HCT116 (cell line): ENCODE measurements around the gene PRAMEF12. TPM values are rescaled to one million over a fixed set of nuclear protein-coding genes. Genes with fewer than 3 reads are reported as not detected.

ENCODE experiments used
- ATAC-seq: fragments of 200-7000 bp; cut with Tn5 transposase; 2 replicates; pipeline ENCODE4 v1.9.1; 2020; ENCODE audit warnings: mild to moderate bottlenecking, moderate library complexity
- BruUV-seq: library from RNA; stranded (reverse); fragments of 400-500 nt; replicated peaks from 2 replicates; lab custom pipeline; 2021; lab: Mats Ljungman, UMichigan
- CTCF ChIA-PET: fragments of 300-600 bp; sonication (Branson Sonifier 250); formaldehyde crosslinking; loops from one replicate; lab custom pipeline; 2021; ENCODE audit warnings: antibody characterized with exemption; lab: Charles Lee
- POLR2A ChIA-PET: fragments of 300-600, 350-600 bp; sonication (Branson Sonifier 250); formaldehyde crosslinking; loops from one replicate; lab custom pipeline; 2021; ENCODE audit warnings: antibody characterized with exemption; lab: Charles Lee
- RAD21 ChIA-PET, 2 experiments: fragments of 300-600 bp; sonication (Branson Sonifier 250); formaldehyde crosslinking; loops; one replicate each; lab custom pipeline; 2023; ENCODE audit warnings: low total read pairs in 2 of 2; ENCODE audit not compliant: uncharacterized antibody in 2 of 2, unreplicated experiment in 2 of 2, low non-redundant PET in 1 of 2; lab: Charles Lee
- DNase-seq: peaks from one replicate; pipeline ENCODE4 v3.0.0-alpha.2; 2010; ENCODE audit warnings: low read depth, low spot score
- H2AFZ ChIP-seq: fragments of 200-600 bp; shearing (Covaris generic), sonication (generic); 2 replicates; pipeline ENCODE4 v1.6.1; 2017; ENCODE audit warnings: low read depth, mixed run types, mixed read lengths, antibody characterized with exemption, low read length; ENCODE audit not compliant: poor library complexity, severe bottlenecking
- H3K27ac ChIP-seq: 2 replicates; pipeline ENCODE4 v1.5.1; 2012; ENCODE audit warnings: low read depth, low read length
- H3K27me3 ChIP-seq: fragments of 200-600 bp; sonication (generic); 2 replicates; pipeline ENCODE4 v1.6.1; 2016; ENCODE audit warnings: mixed run types, low read length, mixed read lengths; ENCODE audit not compliant: insufficient read depth
- H3K36me3 ChIP-seq, 2 experiments: fragments of 200-500 bp in 1 of 2; fragments of 200-600 bp in 1 of 2; sonication (Bioruptor generic) in 1 of 2; sonication (generic) in 1 of 2; 2 replicates each; pipeline versions ENCODE4 v1.5.1 to v1.6.1; 2014 to 2016; ENCODE audit warnings: low read length in 2 of 2, inconsistent platforms in 1 of 2, mixed read lengths in 1 of 2, mixed run types in 1 of 2; ENCODE audit not compliant: insufficient read depth in 2 of 2, control insufficient read depth in 1 of 2
- H3K4me1 ChIP-seq, 2 experiments: fragments of 200-600 bp in 1 of 2; sonication (generic) in 1 of 2; 2 replicates each; pipeline versions ENCODE4 v1.5.1 to v1.6.1; 2012 to 2017; ENCODE audit warnings: low read length in 2 of 2, inconsistent platforms in 1 of 2, mild to moderate bottlenecking in 1 of 2, mixed read lengths in 1 of 2, mixed run types in 1 of 2, moderate library complexity in 1 of 2; ENCODE audit not compliant: insufficient read depth in 2 of 2, control insufficient read depth in 1 of 2
- H3K4me2 ChIP-seq: fragments of 200-600 bp; sonication (generic); 2 replicates; pipeline ENCODE4 v1.6.1; 2017; ENCODE audit warnings: mixed run types, low read length, mixed read lengths
- H3K4me3 ChIP-seq, 2 experiments: fragments of 200-600 bp in 1 of 2; sonication (generic) in 1 of 2; replicated peaks in 1 of 2; 2 replicates each; pipeline ENCODE4 v1.5.1; 2011 to 2016; ENCODE audit warnings: low read length in 2 of 2, control low read depth in 1 of 2, low read depth in 1 of 2, mild to moderate bottlenecking in 1 of 2, mixed read lengths in 1 of 2, mixed run types in 1 of 2
- H3K79me2 ChIP-seq: fragments of 200-600 bp; sonication (generic); 2 replicates; pipeline ENCODE4 v1.6.1; 2017; ENCODE audit warnings: mild to moderate bottlenecking, mixed run types, low read length, moderate library complexity, mixed read lengths; ENCODE audit not compliant: insufficient read depth
- H3K9ac ChIP-seq: fragments of 200-600 bp; sonication (generic); 2 replicates; pipeline ENCODE4 v1.6.1; 2016; ENCODE audit warnings: low read length, mixed read lengths
- H3K9me2 ChIP-seq: fragments of 200-600 bp; sonication (generic), shearing (Covaris generic); 2 replicates; pipeline ENCODE4 v1.6.1; 2017; ENCODE audit warnings: mixed run types, mild to moderate bottlenecking, moderate library complexity; ENCODE audit not compliant: insufficient read depth
- H3K9me3 ChIP-seq, 2 experiments: fragments of 200-500 bp in 1 of 2; fragments of 200-600 bp in 1 of 2; sonication (Bioruptor generic) in 1 of 2; sonication (generic) in 1 of 2; 2 replicates each; pipeline ENCODE4 v1.6.1; 2014 to 2017; ENCODE audit warnings: low read length in 2 of 2, mixed read lengths in 2 of 2, inconsistent platforms in 1 of 2, low read depth in 1 of 2, mild to moderate bottlenecking in 1 of 2, mixed run types in 1 of 2, moderate library complexity in 1 of 2; ENCODE audit not compliant: control insufficient read depth in 1 of 2, insufficient read depth in 1 of 2
- H4K20me1 ChIP-seq: fragments of 200-600 bp; sonication (generic), shearing (Covaris generic); 2 replicates; pipeline ENCODE4 v1.6.1; 2017; ENCODE audit warnings: mixed run types, mild to moderate bottlenecking, moderate library complexity; ENCODE audit not compliant: insufficient read depth
- CEBPB ChIP-seq: IDR thresholded peaks from 2 replicates; pipeline ENCODE4 v1.6.1; 2012; ENCODE audit warnings: low read depth
- CTCF ChIP-seq, 3 experiments: fragments of 200-600 bp in 1 of 3; sonication (generic) in 1 of 3; IDR thresholded peaks in 2 of 3; conservative IDR thresholded peaks in 1 of 3; 2 replicates each; pipeline ENCODE4 v1.5.1; 2012 to 2017; ENCODE audit warnings: low read depth in 2 of 3, low read length in 2 of 3, antibody characterized with exemption in 1 of 3, borderline replicate concordance in 1 of 3, control low read depth in 1 of 3, mild to moderate bottlenecking in 1 of 3, mixed read lengths in 1 of 3, mixed run types in 1 of 3, moderate library complexity in 1 of 3; ENCODE audit not compliant: insufficient read depth in 1 of 3
- EZH2 ChIP-seq: fragments of 200-600 bp; sonication (generic); IDR thresholded peaks from 2 replicates; pipeline ENCODE4 v1.6.1; 2017; ENCODE audit warnings: antibody characterized with exemption, mixed run types
- EZH2phosphoT487 ChIP-seq: fragments of 200-600 bp; IDR thresholded peaks from 2 replicates; pipeline ENCODE4 v1.6.1; 2018; ENCODE audit warnings: antibody characterized with exemption, borderline replicate concordance
- POLR2AphosphoS5 ChIP-seq: IDR thresholded peaks from 2 replicates; pipeline ENCODE4 v1.6.1; 2011; ENCODE audit warnings: mild to moderate bottlenecking, low read depth, low read length, moderate library complexity
- SIN3A ChIP-seq: IDR thresholded peaks from 2 replicates; pipeline ENCODE4 v1.6.1; 2012; ENCODE audit warnings: low read depth
- SRF ChIP-seq: IDR thresholded peaks from 2 replicates; pipeline ENCODE4 v1.6.1; 2012; ENCODE audit warnings: low read depth
- TCF7L2 ChIP-seq: IDR thresholded peaks from 2 replicates; pipeline ENCODE4 v1.7.0; 2011; ENCODE audit warnings: borderline replicate concordance, inconsistent platforms; ENCODE audit not compliant: insufficient read depth, insufficient read length; ENCODE audit errors: extremely low read depth
- YY1 ChIP-seq: IDR thresholded peaks from 2 replicates; pipeline ENCODE4 v1.6.1; 2011; ENCODE audit warnings: low read length, low read depth, moderate library complexity, mild to moderate bottlenecking; ENCODE audit not compliant: insufficient replicate concordance; ENCODE audit errors: extremely low read depth
- ZFX ChIP-seq: fragments of 450-650 bp; IDR thresholded peaks from 2 replicates; pipeline ENCODE4 v1.6.1; 2017
- intact Hi-C: fragments of 100-400 bp; cut with micrococcal nuclease; formaldehyde crosslinking; loops from 2 replicates; pipeline ENCODE4 v1.10.0; 2022
- total RNA-seq: library from RNA; stranded (reverse); gene quantifications from one replicate; pipeline ENCODE4 v1.2.1, GENCODE V29; 2021; ENCODE audit not compliant: unreplicated experiment
- TF ChIP-seq, protein P1 (sequence below): IDR thresholded peaks from 2 replicates; pipeline ENCODE4 v1.6.1; 2012; ENCODE audit warnings: low read depth

Gene PRAMEF12
- total RNA-seq, 1 experiment from 2014 or later, result not detected

DNA sequence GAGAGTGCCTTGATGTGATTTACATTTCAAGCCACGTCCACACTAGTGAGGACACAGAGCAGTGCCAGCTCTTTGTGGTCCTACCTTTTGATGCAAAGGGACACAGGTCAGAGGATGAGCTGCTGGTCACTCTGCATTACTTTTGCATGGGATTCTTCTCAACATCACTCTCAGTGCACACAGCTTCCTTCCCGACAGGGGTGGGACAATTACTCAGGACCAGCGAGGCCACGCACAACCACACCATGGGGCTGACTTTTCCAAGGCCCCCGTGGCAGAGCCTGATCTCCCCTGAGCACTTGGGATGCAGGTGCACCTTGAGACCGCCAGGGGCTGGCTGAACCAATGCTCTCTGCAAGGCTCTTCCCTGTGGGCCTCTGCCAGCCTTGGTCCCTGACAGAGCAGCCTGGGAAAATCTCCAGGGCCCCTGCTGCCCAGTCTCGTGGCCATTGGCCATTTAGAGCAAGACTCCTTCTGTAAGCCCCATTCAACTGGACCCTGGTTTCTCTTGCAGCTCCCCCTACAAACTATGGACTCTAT is 13.2 kb upstream of the PRAMEF12 start:
- H3K9me2 ChIP-seq, result no peaks in the 10 kb centered on the region
- ATAC-seq, result peak; percentile 93
- ChIA-PET POLR2A (no interaction called here), CTCF (no interaction called here), RAD21 (no interaction called here)
- H3K4me2 ChIP-seq, result no peak overlapping the region
- H3K36me3 ChIP-seq, result no peaks in the 10 kb centered on the region
- no TSS peak for BruUV-seq
- H4K20me1 ChIP-seq, result no peaks in the 10 kb centered on the region
- H3K9ac ChIP-seq, result no peak overlapping the region
- no peak overlapping the region for H2AFZ ChIP-seq
- H3K4me1 ChIP-seq, result no peaks in the 10 kb centered on the region
- no peak overlapping the region for H3K27ac ChIP-seq
- H3K79me2 ChIP-seq, result no peaks in the 10 kb centered on the region
- peak; percentile 12 for DNase-seq
- H3K9me3 ChIP-seq, result no peaks in the 10 kb centered on the region
- intact Hi-C loops, result no loop called here
- peaks cover 12% of the 10 kb centered on the region; the same call in 1 of the 2 replicates for H3K27me3 ChIP-seq
- peak in 2 of 3 experiments; percentile 56 to 75; a peak in 4 of 6 replicates for TF ChIP-seq CTCF (IDR thresholded peaks at IDR 0.05 in 2 of 3, conservative IDR thresholded peaks at IDR 0.05 in 1 of 3; ENCODE audit: borderline replicate concordance in 1 of 3, insufficient read depth in 1 of 3, low read depth in 2 of 3, low read length in 2 of 3)
- no peak for TF ChIP-seq YY1
- no peak overlapping the region for H3K4me3 ChIP-seq

GRCh38 chr1:12761781-12762180 is 11.8 kb upstream of the PRAMEF12 start:
- TF ChIP-seq SIN3A (no peak), SRF (no peak), CEBPB (no peak), EZH2phosphoT487 (no peak), ZFX (no peak), CTCF (IDR thresholded peaks at IDR 0.05 in 2 of 3, conservative IDR thresholded peaks at IDR 0.05 in 1 of 3; ENCODE audit: borderline replicate concordance in 1 of 3, insufficient read depth in 1 of 3, low read depth in 2 of 3, low read length in 2 of 3) (no peak), EZH2 (no peak), TCF7L2 (no peak), POLR2AphosphoS5 (no peak)
- TF ChIP-seq, protein P1, sequence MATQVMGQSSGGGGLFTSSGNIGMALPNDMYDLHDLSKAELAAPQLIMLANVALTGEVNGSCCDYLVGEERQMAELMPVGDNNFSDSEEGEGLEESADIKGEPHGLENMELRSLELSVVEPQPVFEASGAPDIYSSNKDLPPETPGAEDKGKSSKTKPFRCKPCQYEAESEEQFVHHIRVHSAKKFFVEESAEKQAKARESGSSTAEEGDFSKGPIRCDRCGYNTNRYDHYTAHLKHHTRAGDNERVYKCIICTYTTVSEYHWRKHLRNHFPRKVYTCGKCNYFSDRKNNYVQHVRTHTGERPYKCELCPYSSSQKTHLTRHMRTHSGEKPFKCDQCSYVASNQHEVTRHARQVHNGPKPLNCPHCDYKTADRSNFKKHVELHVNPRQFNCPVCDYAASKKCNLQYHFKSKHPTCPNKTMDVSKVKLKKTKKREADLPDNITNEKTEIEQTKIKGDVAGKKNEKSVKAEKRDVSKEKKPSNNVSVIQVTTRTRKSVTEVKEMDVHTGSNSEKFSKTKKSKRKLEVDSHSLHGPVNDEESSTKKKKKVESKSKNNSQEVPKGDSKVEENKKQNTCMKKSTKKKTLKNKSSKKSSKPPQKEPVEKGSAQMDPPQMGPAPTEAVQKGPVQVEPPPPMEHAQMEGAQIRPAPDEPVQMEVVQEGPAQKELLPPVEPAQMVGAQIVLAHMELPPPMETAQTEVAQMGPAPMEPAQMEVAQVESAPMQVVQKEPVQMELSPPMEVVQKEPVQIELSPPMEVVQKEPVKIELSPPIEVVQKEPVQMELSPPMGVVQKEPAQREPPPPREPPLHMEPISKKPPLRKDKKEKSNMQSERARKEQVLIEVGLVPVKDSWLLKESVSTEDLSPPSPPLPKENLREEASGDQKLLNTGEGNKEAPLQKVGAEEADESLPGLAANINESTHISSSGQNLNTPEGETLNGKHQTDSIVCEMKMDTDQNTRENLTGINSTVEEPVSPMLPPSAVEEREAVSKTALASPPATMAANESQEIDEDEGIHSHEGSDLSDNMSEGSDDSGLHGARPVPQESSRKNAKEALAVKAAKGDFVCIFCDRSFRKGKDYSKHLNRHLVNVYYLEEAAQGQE, result no peak
- TF ChIP-seq, all 23 proteins: peak for 0
- Histone ChIP-seq H2AFZ (no peak overlapping the region), H3K9ac (no peak overlapping the region), H4K20me1 (no peaks in the 10 kb centered on the region), H3K9me3 (no peaks in the 10 kb centered on the region), H3K4me1 (no peaks in the 10 kb centered on the region), H3K36me3 (no peaks in the 10 kb centered on the region), H3K4me3 (no peak overlapping the region), H3K27me3 (peaks cover 9% of the 10 kb centered on the region; the same call in 1 of the 2 replicates), H3K27ac (no peak overlapping the region), H3K9me2 (no peaks in the 10 kb centered on the region), H3K4me2 (no peak overlapping the region), H3K79me2 (no peaks in the 10 kb centered on the region)
- no TSS peak for BruUV-seq
- ATAC-seq (no peak), DNase-seq (no peak)
- POLR2A ChIA-PET, result no interaction called here
- intact Hi-C loops, result no loop called here
- CTCF ChIA-PET, result no interaction called here
- RAD21 ChIA-PET, result interaction anchor here in 1 of 2 experiments (0.5 kb wide), 1 partner anchor 1386 kb away, joined by 4 read pairs; no protein-coding TSS in a partner anchor
